ENCODE data around the gene RNF4. TPM values are rescaled to one million over a fixed set of nuclear protein-coding genes. Genes with fewer than 3 reads are reported as not detected.

The RNF4 gene
- total and polyA plus RNA-seq, 10 of the 15 experiments (the other 5 are each of a cell fraction or from before 2014, with no cell fraction given) = 34.9 to 145 (median 76.1) TPM

DNA sequence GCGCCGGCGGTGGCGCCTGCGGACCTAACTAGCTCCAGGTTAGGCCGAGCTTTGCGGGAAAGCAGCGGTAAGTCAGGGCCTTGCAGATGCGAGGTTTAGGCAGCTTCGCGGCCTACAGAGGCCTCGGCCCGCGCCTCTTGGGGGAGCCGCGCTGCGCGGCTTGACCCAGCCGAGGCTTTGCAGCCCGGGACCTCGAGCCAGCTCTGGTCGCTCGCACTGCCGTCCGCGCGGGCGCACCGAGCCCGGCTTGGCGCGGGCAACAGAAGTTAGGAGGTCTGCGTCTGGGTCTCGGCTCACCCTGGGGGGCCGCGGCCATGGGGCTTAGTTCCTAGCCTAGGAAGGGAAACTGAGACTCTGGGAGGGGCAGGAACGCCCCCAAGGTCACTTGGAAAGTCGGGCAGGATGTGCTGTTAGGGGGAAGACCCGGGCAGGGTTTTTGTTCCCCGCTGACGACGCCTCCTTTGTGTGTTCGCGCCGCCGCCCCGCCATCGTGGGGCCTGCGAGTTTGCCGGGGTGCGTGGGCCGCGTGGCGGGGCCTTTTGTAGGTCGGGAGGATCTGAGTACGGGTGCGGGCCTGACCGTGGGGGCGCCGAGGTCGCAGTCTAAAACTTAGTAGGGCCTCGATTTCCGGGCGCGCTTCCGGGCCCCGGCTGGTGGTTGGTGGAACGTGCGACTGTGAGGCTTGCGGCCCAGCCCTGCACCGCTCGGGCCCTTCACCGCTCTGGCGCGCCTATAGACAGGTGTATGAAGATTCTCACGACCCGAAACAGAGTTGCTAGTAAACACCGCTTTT lies 482 bp downstream of the RNF4 start (continued):
- TF ChIP-seq, protein P1, sequence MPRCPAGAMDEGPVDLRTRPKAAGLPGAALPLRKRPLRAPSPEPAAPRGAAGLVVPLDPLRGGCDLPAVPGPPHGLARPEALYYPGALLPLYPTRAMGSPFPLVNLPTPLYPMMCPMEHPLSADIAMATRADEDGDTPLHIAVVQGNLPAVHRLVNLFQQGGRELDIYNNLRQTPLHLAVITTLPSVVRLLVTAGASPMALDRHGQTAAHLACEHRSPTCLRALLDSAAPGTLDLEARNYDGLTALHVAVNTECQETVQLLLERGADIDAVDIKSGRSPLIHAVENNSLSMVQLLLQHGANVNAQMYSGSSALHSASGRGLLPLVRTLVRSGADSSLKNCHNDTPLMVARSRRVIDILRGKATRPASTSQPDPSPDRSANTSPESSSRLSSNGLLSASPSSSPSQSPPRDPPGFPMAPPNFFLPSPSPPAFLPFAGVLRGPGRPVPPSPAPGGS (IDR thresholded peaks at IDR 0.05; ENCODE audit: borderline replicate concordance, insufficient read depth, low read depth, low read length, poor library complexity, severe bottlenecking) = no peak
- TF ChIP-seq MYB (IDR thresholded peaks at IDR 0.05; ENCODE audit: borderline replicate concordance, low read depth, low read length) (no peak), NRF1 (conservative IDR thresholded peaks at IDR 0.05; ENCODE audit: low read depth, low read length) (no peak), ZBED1 (IDR thresholded peaks at IDR 0.05; ENCODE audit: borderline replicate concordance) (no peak), POLR2AphosphoS5 (IDR thresholded peaks at IDR 0.05; ENCODE audit: low read length) (no peak; the same call in 1 of the 2 replicates), TBL1XR1 (IDR thresholded peaks at IDR 0.05; ENCODE audit: low read depth, low read length) (no peak), NFYA (IDR thresholded peaks at IDR 0.05; ENCODE audit: borderline replicate concordance, low read depth, low read length) (no peak), RELA (IDR thresholded peaks at IDR 0.05; ENCODE audit: borderline replicate concordance, partially characterized antibody) (peak; percentile 25), TAF1 (IDR thresholded peaks at IDR 0.05; ENCODE audit: borderline replicate concordance, low read depth, low read length) (0 out of 2 replicates have a peak, but pooled peaks have one; percentile 8), NFYB (IDR thresholded peaks at IDR 0.05; ENCODE audit: insufficient read depth, low read depth, low read length) (0 out of 2 replicates have a peak, but pooled peaks have one; percentile 27), SIX5 (IDR thresholded peaks at IDR 0.05; ENCODE audit: low read depth, low read length, severe bottlenecking) (no peak), IKZF2 (IDR thresholded peaks at IDR 0.05) (peak; percentile 34 to 49; a peak in 1 of 4 replicates), RCOR1 (conservative IDR thresholded peaks at IDR 0.05; ENCODE audit: low read depth, low read length) (no peak), KLF5 (IDR thresholded peaks at IDR 0.05; ENCODE audit: partially characterized antibody) (no peak), SP1 (IDR thresholded peaks at IDR 0.05; ENCODE audit: low read depth, low read length) (peak; percentile 6), BMI1 (IDR thresholded peaks at IDR 0.05; ENCODE audit: borderline replicate concordance) (no peak), SMAD1 (IDR thresholded peaks at IDR 0.05; ENCODE audit: low read depth, partially characterized antibody) (peak; percentile 34)
- TF ChIP-seq, protein P2, sequence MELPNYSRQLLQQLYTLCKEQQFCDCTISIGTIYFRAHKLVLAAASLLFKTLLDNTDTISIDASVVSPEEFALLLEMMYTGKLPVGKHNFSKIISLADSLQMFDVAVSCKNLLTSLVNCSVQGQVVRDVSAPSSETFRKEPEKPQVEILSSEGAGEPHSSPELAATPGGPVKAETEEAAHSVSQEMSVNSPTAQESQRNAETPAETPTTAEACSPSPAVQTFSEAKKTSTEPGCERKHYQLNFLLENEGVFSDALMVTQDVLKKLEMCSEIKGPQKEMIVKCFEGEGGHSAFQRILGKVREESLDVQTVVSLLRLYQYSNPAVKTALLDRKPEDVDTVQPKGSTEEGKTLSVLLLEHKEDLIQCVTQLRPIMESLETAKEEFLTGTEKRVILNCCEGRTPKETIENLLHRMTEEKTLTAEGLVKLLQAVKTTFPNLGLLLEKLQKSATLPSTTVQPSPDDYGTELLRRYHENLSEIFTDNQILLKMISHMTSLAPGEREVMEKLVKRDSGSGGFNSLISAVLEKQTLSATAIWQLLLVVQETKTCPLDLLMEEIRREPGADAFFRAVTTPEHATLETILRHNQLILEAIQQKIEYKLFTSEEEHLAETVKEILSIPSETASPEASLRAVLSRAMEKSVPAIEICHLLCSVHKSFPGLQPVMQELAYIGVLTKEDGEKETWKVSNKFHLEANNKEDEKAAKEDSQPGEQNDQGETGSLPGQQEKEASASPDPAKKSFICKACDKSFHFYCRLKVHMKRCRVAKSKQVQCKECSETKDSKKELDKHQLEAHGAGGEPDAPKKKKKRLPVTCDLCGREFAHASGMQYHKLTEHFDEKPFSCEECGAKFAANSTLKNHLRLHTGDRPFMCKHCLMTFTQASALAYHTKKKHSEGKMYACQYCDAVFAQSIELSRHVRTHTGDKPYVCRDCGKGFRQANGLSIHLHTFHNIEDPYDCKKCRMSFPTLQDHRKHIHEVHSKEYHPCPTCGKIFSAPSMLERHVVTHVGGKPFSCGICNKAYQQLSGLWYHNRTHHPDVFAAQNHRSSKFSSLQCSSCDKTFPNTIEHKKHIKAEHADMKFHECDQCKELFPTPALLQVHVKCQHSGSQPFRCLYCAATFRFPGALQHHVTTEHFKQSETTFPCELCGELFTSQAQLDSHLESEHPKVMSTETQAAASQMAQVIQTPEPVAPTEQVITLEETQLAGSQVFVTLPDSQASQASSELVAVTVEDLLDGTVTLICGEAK (IDR thresholded peaks at IDR 0.05; ENCODE audit: borderline replicate concordance) = peak; percentile 37; the same call in 1 of the 2 replicates
- TF ChIP-seq, protein P3, sequence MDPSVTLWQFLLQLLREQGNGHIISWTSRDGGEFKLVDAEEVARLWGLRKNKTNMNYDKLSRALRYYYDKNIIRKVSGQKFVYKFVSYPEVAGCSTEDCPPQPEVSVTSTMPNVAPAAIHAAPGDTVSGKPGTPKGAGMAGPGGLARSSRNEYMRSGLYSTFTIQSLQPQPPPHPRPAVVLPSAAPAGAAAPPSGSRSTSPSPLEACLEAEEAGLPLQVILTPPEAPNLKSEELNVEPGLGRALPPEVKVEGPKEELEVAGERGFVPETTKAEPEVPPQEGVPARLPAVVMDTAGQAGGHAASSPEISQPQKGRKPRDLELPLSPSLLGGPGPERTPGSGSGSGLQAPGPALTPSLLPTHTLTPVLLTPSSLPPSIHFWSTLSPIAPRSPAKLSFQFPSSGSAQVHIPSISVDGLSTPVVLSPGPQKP (IDR thresholded peaks at IDR 0.05; ENCODE audit: low read depth, low read length) = peak; percentile 33; the same call in 1 of the 2 replicates
- TF ChIP-seq, protein P4, sequence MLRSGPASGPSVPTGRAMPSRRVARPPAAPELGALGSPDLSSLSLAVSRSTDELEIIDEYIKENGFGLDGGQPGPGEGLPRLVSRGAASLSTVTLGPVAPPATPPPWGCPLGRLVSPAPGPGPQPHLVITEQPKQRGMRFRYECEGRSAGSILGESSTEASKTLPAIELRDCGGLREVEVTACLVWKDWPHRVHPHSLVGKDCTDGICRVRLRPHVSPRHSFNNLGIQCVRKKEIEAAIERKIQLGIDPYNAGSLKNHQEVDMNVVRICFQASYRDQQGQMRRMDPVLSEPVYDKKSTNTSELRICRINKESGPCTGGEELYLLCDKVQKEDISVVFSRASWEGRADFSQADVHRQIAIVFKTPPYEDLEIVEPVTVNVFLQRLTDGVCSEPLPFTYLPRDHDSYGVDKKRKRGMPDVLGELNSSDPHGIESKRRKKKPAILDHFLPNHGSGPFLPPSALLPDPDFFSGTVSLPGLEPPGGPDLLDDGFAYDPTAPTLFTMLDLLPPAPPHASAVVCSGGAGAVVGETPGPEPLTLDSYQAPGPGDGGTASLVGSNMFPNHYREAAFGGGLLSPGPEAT (IDR thresholded peaks at IDR 0.05; ENCODE audit: low read depth) = no peak

All from GM12878 (cell line).